Keratinocyte (primary cell): ENCODE measurements around the gene SSTR5. TPM values are rescaled to one million over a fixed set of nuclear protein-coding genes. Genes with fewer than 3 reads are reported as not detected.

Source experiments
- DNase-seq: peaks from one replicate; pipeline ENCODE4 v3.0.0-alpha.2; 2011; ENCODE audit warnings: low read depth, missing footprints, low spot score
- FAIRE-seq: peaks from 2 replicates; lab custom pipeline; 2011; peaks lifted over from hg19 to GRCh38; lab: Jason Lieb, UNC
- H2AFZ ChIP-seq: 2 replicates; pipeline ENCODE4 v1.6.0; 2012; ENCODE audit warnings: low read length, control low read depth, inconsistent platforms; ENCODE audit not compliant: control insufficient read depth
- H3K27ac ChIP-seq: 2 replicates; pipeline ENCODE4 v1.5.1; 2011; ENCODE audit warnings: low read length; ENCODE audit not compliant: control insufficient read depth, insufficient read depth
- H3K27me3 ChIP-seq: 3 replicates; pipeline ENCODE4 v1.6.0; 2011; ENCODE audit warnings: low read length; ENCODE audit not compliant: control insufficient read depth, insufficient read depth; ENCODE audit errors: extremely low read depth
- H3K36me3 ChIP-seq, 2 experiments: 2 replicates in 1 of 2; 3 replicates in 1 of 2; pipeline ENCODE4 v1.5.1; 2011; ENCODE audit warnings: low read length in 2 of 2, mild to moderate bottlenecking in 1 of 2; ENCODE audit not compliant: control insufficient read depth in 2 of 2, insufficient read depth in 2 of 2; ENCODE audit errors: extremely low read depth in 1 of 2
- H3K4me1 ChIP-seq: 3 replicates; pipeline ENCODE4 v1.5.1; 2011; ENCODE audit warnings: low read length; ENCODE audit not compliant: control insufficient read depth, insufficient read depth; ENCODE audit errors: extremely low read depth
- H3K4me2 ChIP-seq: 3 replicates; pipeline ENCODE4 v1.6.0; 2011; ENCODE audit warnings: low read depth, low read length; ENCODE audit not compliant: control insufficient read depth, insufficient read depth; ENCODE audit errors: extremely low read depth
- H3K4me3 ChIP-seq, 3 experiments: fragments of 200-600 bp in 1 of 3; sonication (generic) in 1 of 3; 2 replicates in 2 of 3; 3 replicates in 1 of 3; pipeline ENCODE4 v1.5.1; 2011 to 2016; ENCODE audit warnings: low read length in 3 of 3, mild to moderate bottlenecking in 3 of 3, control low read depth in 2 of 3, inconsistent platforms in 1 of 3, low read depth in 1 of 3, mixed read lengths in 1 of 3, mixed run types in 1 of 3, moderate library complexity in 1 of 3; ENCODE audit not compliant: control insufficient read depth in 2 of 3, insufficient read depth in 2 of 3; ENCODE audit errors: extremely low read depth in 1 of 3
- H3K79me2 ChIP-seq: 2 replicates; pipeline ENCODE4 v1.6.0; 2012; ENCODE audit warnings: low read length; ENCODE audit not compliant: control insufficient read depth, insufficient read depth
- H3K9ac ChIP-seq: 3 replicates; pipeline ENCODE4 v1.6.0; 2011; ENCODE audit warnings: low read length; ENCODE audit not compliant: control insufficient read depth, insufficient read depth; ENCODE audit errors: extremely low read depth
- H3K9me1 ChIP-seq: 3 replicates; pipeline ENCODE4 v1.6.0; 2011; ENCODE audit warnings: low read length; ENCODE audit not compliant: control insufficient read depth, insufficient read depth; ENCODE audit errors: extremely low read depth
- H3K9me3 ChIP-seq: 2 replicates; pipeline ENCODE4 v1.5.1; 2012; ENCODE audit warnings: low read depth, low read length; ENCODE audit not compliant: control insufficient read depth
- H4K20me1 ChIP-seq: 3 replicates; pipeline ENCODE4 v1.6.0; 2011; ENCODE audit warnings: low read length; ENCODE audit not compliant: control insufficient read depth, insufficient read depth; ENCODE audit errors: extremely low read depth
- CTCF ChIP-seq, 3 experiments: IDR thresholded peaks in 1 of 3; conservative IDR thresholded peaks in 1 of 3; optimal IDR thresholded peaks in 1 of 3; 2 replicates in 2 of 3; 3 replicates in 1 of 3; pipeline versions ENCODE3 to v1.5.1; 2011; ENCODE audit warnings: low read length in 3 of 3, mild to moderate bottlenecking in 3 of 3, moderate library complexity in 2 of 3, control low read depth in 1 of 3, inconsistent platforms in 1 of 3; ENCODE audit not compliant: insufficient read depth in 2 of 3; ENCODE audit errors: extremely low read depth in 1 of 3
- EZH2 ChIP-seq: IDR thresholded peaks from one replicate; pipeline ENCODE4 v1.6.1; 2012; ENCODE audit warnings: inconsistent platforms, mild to moderate bottlenecking, low read length, moderate library complexity
- dilution Hi-C: fragments of 300-500 bp; cut with MboI; formaldehyde crosslinking; loops from one replicate; pipeline ENCODE4 v1.7.0; 2020; ENCODE audit warnings: low sequenced_read_pairs; ENCODE audit not compliant: extremely low pct_ligation_motif_present
- polyA plus RNA-seq, 5 experiments: library from polyadenylated mRNA; depleted of rRNA in 3 of 5; stranded (reverse) in 3 of 5; stranded (forward) in 1 of 5; unstranded in 1 of 5; fragments of >200 nt; gene quantifications; 1 replicate in 1 of 5; 2 replicates in 3 of 5; 3 replicates in 1 of 5; pipeline versions ENCODE4 v1.2.1 to v1.2.3, GENCODE V29; 2011 to 2012; ENCODE audit warnings: missing spikeins in 2 of 5, low read depth in 1 of 5, low replicate concordance in 1 of 5

The SSTR5 gene
- polyA plus RNA-seq, 1 donor (not counting 4 experiments of a cell fraction or from before 2014, with no cell fraction given): not detected

GRCh38 chr16:1103636-1103980 is 31.1 kb downstream of the SSTR5 start:
- no peak for FAIRE-seq
- H4K20me1 ChIP-seq: no peaks in the 10 kb centered on the region
- no peaks in the 10 kb centered on the region for H3K9me3 ChIP-seq
- no peak overlapping the region for H3K9ac ChIP-seq
- no peak for DNase-seq
- H3K36me3 ChIP-seq: no peaks in the 10 kb centered on the region
- no peak overlapping the region for H3K27ac ChIP-seq
- H3K4me1 ChIP-seq: no peaks in the 10 kb centered on the region
- no peak overlapping the region for H3K4me3 ChIP-seq
- no peak overlapping the region for H2AFZ ChIP-seq
- dilution Hi-C loops: no loop called here
- no peaks in the 10 kb centered on the region for H3K9me1 ChIP-seq
- H3K79me2 ChIP-seq: no peaks in the 10 kb centered on the region
- no peak for TF ChIP-seq CTCF (optimal IDR thresholded peaks at IDR 0.05 in 1 of 3, IDR thresholded peaks at IDR 0.05 in 1 of 3, conservative IDR thresholded peaks at IDR 0.05 in 1 of 3; ENCODE audit: extremely low read depth in 1 of 3, insufficient read depth in 2 of 3, low read length in 3 of 3)
- no peak for TF ChIP-seq EZH2
- H3K27me3 ChIP-seq: peaks cover 61% of the 10 kb centered on the region
- no peak overlapping the region for H3K4me2 ChIP-seq

- Histone ChIP-seq H3K4me1 (no peaks in the 10 kb centered on the region), H3K4me2 (no peak overlapping the region), H3K36me3 (no peaks in the 10 kb centered on the region), H3K9ac (no peak overlapping the region), H3K9me3 (no peaks in the 10 kb centered on the region), H3K27ac (no peak overlapping the region), H3K9me1 (no peaks in the 10 kb centered on the region), H4K20me1 (no peaks in the 10 kb centered on the region), H3K4me3 (no peak overlapping the region), H2AFZ (no peak overlapping the region), H3K79me2 (no peaks in the 10 kb centered on the region), H3K27me3 (peaks cover 64% of the 10 kb centered on the region)
- dilution Hi-C loops: no loop called here
- DNase-seq (no peak), FAIRE-seq (no peak)
- TF ChIP-seq CTCF (optimal IDR thresholded peaks at IDR 0.05 in 1 of 3, IDR thresholded peaks at IDR 0.05 in 1 of 3, conservative IDR thresholded peaks at IDR 0.05 in 1 of 3; ENCODE audit: extremely low read depth in 1 of 3, insufficient read depth in 2 of 3, low read length in 3 of 3) (peak; percentile 38 to 96 (median 94)), EZH2 (no peak)
Observed at GRCh38 chr16:1105888-1106620, 33.5 kb downstream of the SSTR5 start.
